Stimulated activated memory B cell treated with anti-CD40 and anti-IgM and Interleukin-4, amounts not matched to agents 10 μg/mL and 1 μg/mL and 100 μg/mL, for 72 hours (primary cell): Measurements from ENCODE around the gene TRA2B.

Experiments used
- ATAC-seq: fragments of 150-1000 bp; cut with Tn5 transposase; 2 replicates; pipeline ENCODE4 v1.10.0; 2021
- H3K27ac Mint-ChIP-seq: one replicate; pipeline ENCODE4 v1.8.0; 2022; ENCODE audit warnings: mild to moderate bottlenecking, mixed read lengths
- H3K27me3 Mint-ChIP-seq: one replicate; pipeline ENCODE4 v1.8.0; 2022; ENCODE audit warnings: mixed read lengths
- H3K36me3 Mint-ChIP-seq: one replicate; pipeline ENCODE4 v1.8.0; 2022; ENCODE audit warnings: mixed read lengths
- H3K4me1 Mint-ChIP-seq: one replicate; pipeline ENCODE4 v1.8.0; 2022; ENCODE audit warnings: mixed read lengths
- H3K4me3 Mint-ChIP-seq: one replicate; pipeline ENCODE4 v1.8.0; 2022; ENCODE audit warnings: mild to moderate bottlenecking, moderate library complexity, mixed read lengths
- H3K9me3 Mint-ChIP-seq: one replicate; pipeline ENCODE4 v1.8.0; 2022; ENCODE audit warnings: mixed read lengths

TRA2B gene

DNA sequence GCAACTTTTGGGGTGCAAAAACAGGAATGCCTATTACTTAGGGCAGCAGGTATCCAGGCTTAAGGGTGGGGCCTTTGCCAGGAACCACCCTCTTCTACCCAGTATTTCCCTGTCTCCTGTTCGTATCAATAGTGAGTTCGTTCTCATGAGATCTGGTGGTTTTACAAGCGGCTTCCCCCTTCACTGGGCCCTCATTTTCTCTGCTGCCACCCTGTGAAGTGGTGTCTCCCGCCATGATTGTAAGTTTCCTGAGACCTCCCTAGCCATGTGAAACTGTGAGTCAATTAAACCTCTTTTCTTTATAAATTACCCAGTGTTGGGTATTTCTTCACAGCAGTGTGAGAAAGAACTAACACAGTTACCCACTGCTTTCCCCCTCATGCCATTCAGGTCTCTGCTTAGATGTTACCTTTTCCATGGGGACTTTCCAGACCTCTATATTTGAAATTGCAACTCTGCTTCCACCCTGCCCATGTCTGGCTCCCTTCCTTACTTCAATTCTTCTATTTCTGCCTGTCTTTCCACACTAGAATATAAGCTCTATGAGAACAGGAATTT is 23.9 kb upstream of the TRA2B start:
- Mint-ChIP-seq H3K27ac (no peak overlapping the region), H3K36me3 (peaks cover 19% of the 10 kb centered on the region), H3K4me3 (no peak overlapping the region), H3K4me1 (no peaks in the 10 kb centered on the region), H3K9me3 (peaks cover 9% of the 10 kb centered on the region), H3K27me3 (peaks cover 29% of the 10 kb centered on the region)
- no peak for ATAC-seq

DNA sequence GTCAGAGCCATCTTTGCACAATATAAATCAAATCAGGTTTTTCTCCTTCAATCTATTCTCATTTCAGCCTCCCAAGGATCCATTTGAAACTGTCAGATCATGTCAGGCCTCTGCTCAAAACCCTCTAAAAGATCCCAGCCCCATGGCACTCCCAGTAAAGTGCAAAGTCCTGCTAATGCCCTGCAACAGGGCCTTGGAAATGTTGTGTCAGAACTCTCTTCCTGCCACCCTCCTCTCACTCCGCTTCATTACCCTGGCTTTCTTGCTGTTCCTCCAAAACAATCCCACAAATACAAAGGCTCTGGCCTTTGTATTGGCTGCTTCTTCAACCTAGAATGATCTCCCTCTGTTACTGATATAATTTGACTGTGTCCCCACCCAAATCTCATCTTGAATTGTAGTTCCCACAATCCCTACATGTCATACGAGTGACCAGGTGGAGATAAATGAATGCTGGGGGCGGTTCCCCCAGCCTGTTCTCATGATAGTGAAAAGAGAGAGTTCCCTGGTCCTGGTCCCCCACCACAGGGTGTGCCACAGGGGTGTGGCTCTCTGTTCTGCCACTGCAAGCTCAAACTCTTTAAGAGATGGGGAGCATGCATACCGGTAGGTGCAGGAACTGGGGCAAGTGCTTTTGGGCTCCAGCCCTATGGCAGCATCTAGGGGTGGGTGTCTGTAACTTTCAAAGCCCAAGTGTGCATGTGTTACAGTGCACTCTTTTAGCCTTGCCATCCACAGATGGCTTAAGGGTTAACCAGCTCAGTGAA is 22.9 kb upstream of the TRA2B start:
- Mint-ChIP-seq H3K27ac (no peak overlapping the region), H3K4me1 (no peaks in the 10 kb centered on the region), H3K36me3 (peaks cover 10% of the 10 kb centered on the region), H3K9me3 (peaks cover 5% of the 10 kb centered on the region), H3K4me3 (no peak overlapping the region), H3K27me3 (peaks cover 30% of the 10 kb centered on the region)
- no peak for ATAC-seq

GRCh38 chr3:185959609-185960521 is 22.1 kb upstream of the TRA2B start:
- H3K4me3 Mint-ChIP-seq: no peak overlapping the region
- no peak for ATAC-seq
- H3K27ac Mint-ChIP-seq: no peak overlapping the region
- H3K27me3 Mint-ChIP-seq: peaks cover 32% of the 10 kb centered on the region
- no peaks in the 10 kb centered on the region for H3K4me1 Mint-ChIP-seq
- H3K36me3 Mint-ChIP-seq: peaks cover 5% of the 10 kb centered on the region
- H3K9me3 Mint-ChIP-seq: peaks cover 3% of the 10 kb centered on the region

DNA sequence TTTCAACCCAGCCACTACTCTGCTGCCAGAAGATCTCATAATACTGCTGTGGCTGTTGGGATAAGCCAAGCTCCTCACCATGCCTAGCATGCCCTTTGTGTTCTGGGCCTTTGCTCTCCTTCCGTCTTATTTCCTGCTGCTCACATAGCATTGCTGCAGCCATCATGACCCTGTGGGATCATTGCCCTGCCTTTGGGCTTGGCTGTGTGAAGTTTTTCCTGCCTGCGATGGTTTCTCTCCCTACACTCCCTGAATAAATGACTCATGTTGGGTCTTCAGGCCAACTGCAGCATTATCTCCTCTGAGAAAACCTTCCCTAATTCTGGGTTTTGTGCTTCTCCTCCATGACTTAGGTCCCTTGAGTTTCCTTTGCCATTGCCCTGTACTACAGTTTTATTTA is 20.8 kb upstream of the TRA2B start:
- H3K9me3 Mint-ChIP-seq: peaks cover 3% of the 10 kb centered on the region
- H3K27ac Mint-ChIP-seq: no peak overlapping the region
- H3K27me3 Mint-ChIP-seq: peaks cover 33% of the 10 kb centered on the region
- H3K36me3 Mint-ChIP-seq: peaks cover 5% of the 10 kb centered on the region
- no peak for ATAC-seq
- H3K4me1 Mint-ChIP-seq: no peaks in the 10 kb centered on the region
- H3K4me3 Mint-ChIP-seq: no peak overlapping the region

GRCh38 chr3:185956244-185956643 is 18.4 kb upstream of the TRA2B start:
- H3K36me3 Mint-ChIP-seq: peaks cover 5% of the 10 kb centered on the region
- peaks cover 3% of the 10 kb centered on the region for H3K9me3 Mint-ChIP-seq
- H3K4me3 Mint-ChIP-seq: no peak overlapping the region
- H3K27ac Mint-ChIP-seq: no peak overlapping the region
- ATAC-seq: no peak
- peaks cover 56% of the 10 kb centered on the region for H3K27me3 Mint-ChIP-seq
- H3K4me1 Mint-ChIP-seq: peaks cover 8% of the 10 kb centered on the region

DNA sequence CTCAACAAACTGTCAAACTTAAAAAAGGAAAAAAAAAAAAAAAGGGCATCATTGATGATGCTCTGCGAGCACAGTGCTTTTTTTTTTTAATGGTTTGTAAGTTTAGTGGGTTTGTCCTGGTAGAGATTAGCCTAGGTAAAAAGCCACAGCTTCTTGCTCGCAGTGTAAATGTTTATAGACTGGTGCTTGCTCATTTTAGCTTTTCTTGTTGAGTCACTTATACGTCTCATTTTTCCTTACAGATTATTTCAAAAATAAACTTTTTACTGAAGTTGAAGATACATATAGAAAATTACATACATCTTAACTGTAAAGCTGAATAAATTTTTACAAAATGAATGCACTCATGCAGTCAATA is 16.5 kb upstream of the TRA2B start:
- Mint-ChIP-seq H3K36me3 (peaks cover 5% of the 10 kb centered on the region), H3K9me3 (peaks cover 3% of the 10 kb centered on the region)
- no peak for ATAC-seq

DNA sequence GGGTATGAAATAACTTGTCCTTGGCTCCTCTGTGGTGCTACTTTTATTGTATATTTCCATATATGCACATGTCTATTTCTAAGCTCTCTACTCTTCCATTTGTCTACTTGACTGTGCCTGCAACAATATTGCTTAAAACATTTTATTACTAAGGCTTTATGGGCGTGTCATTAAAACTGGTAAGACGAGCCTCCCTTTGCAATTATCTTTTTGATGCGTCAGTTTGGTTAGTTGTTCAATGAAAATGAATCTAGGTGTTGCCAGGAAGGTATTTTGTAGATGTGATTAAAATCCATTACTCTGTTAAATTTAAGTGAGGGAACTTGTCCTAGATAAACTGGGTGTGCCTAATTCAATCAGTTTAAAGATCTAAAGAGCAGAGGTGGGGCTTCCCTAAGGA is 12.9 kb upstream of the TRA2B start:
- H3K27me3 Mint-ChIP-seq: peaks cover 35% of the 10 kb centered on the region
- H3K4me3 Mint-ChIP-seq: no peak overlapping the region
- no peaks in the 10 kb centered on the region for H3K36me3 Mint-ChIP-seq
- H3K9me3 Mint-ChIP-seq: no peaks in the 10 kb centered on the region
- H3K4me1 Mint-ChIP-seq: peaks cover 8% of the 10 kb centered on the region
- no peak for ATAC-seq
- no peak overlapping the region for H3K27ac Mint-ChIP-seq

More for the DNA sequence above, 16.5 kb upstream of the TRA2B start:
- Mint-ChIP-seq H3K4me1 (peaks cover 8% of the 10 kb centered on the region), H3K4me3 (no peak overlapping the region), H3K27me3 (peaks cover 57% of the 10 kb centered on the region), H3K27ac (no peak overlapping the region)

- peaks cover 33% of the 10 kb centered on the region for H3K27me3 Mint-ChIP-seq
- H3K4me3 Mint-ChIP-seq: no peak overlapping the region
- no peaks in the 10 kb centered on the region for H3K36me3 Mint-ChIP-seq
- no peak for ATAC-seq
- no peaks in the 10 kb centered on the region for H3K9me3 Mint-ChIP-seq
- H3K4me1 Mint-ChIP-seq: peaks cover 8% of the 10 kb centered on the region
- H3K27ac Mint-ChIP-seq: no peak overlapping the region
Measured at GRCh38 chr3:185949515-185949914, 11.7 kb upstream of the TRA2B start.

- peaks cover 29% of the 10 kb centered on the region for H3K27me3 Mint-ChIP-seq
Measured at GRCh38 chr3:185948292-185948691, 10.5 kb upstream of the TRA2B start.

DNA sequence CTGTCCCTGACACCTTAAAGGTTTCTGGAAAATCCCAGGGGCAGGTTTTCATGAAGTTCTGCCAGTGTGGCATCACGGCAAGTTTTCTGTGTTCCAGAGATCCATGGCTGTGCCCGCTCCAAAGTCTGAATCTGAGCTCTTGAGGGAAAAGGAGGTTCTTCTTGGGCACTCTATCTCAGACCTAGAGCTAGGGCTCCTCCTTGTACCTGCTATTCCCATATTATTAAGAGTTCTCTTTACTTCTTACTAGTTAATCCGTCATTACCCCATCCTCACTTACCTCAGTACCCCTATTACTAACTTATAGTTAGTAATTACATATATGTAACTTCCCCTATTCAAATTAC is 5.9 kb upstream of the TRA2B start:
- Mint-ChIP-seq H3K4me1 (peaks cover 19% of the 10 kb centered on the region), H3K27ac (peak overlapping the region; percentile 36), H3K4me3 (no peak overlapping the region), H3K27me3 (peaks cover 8% of the 10 kb centered on the region), H3K36me3 (no peaks in the 10 kb centered on the region), H3K9me3 (no peaks in the 10 kb centered on the region)
- no peak for ATAC-seq

More at GRCh38 chr3:185948292-185948691, 10.5 kb upstream of the TRA2B start:
- Mint-ChIP-seq H3K4me1 (peaks cover 15% of the 10 kb centered on the region), H3K9me3 (no peaks in the 10 kb centered on the region), H3K36me3 (no peaks in the 10 kb centered on the region), H3K4me3 (no peak overlapping the region), H3K27ac (no peak overlapping the region)
- no peak for ATAC-seq

DNA sequence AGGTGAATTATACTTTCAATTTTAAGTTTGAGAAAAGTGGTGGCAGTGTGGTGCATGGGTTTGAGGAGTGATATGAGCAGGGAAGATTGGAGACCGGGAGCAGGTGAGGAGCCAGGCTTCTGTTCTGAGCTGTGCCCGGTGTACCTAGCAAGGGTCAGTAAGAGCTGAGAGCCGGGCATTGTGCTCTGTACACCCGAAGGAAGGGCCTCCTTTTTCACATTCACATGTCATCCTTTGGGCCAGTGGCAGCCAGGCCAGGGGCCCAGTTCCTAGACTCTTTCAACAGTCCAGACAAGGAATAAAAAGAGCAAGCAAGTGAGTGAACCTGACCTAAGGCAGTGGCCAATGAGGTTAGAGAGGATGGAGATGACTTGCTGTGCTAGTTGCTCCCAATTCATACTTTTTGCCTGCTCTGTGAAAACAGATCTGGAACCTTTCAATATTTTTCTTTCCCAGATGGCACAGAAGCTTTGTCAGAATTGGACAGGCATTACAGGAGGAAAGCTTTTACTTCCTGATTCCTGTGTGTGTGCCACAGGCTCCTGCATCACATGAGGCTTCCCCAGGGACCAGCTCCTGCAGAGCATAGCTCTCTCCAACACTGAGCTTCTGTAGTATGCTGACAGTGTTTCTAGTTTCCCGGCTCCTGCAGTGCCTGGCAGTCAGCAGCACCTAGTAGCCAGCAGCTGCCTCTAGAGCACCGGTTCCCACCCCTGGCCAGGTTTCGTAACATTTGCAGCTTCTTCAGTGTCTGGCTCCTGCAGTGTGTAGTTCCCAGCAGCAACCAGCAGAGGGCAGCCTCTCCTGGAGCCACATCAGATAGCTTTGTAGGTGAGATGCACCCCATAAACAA is 5.3 kb upstream of the TRA2B start:
- peak overlapping the region; percentile 38 for H3K4me3 Mint-ChIP-seq
- peak overlapping the region; percentile 36 for H3K27ac Mint-ChIP-seq
- peak; percentile 94 for ATAC-seq
- H3K9me3 Mint-ChIP-seq: no peaks in the 10 kb centered on the region
- peaks cover 19% of the 10 kb centered on the region for H3K4me1 Mint-ChIP-seq
- peaks cover 8% of the 10 kb centered on the region for H3K27me3 Mint-ChIP-seq
- H3K36me3 Mint-ChIP-seq: no peaks in the 10 kb centered on the region

DNA sequence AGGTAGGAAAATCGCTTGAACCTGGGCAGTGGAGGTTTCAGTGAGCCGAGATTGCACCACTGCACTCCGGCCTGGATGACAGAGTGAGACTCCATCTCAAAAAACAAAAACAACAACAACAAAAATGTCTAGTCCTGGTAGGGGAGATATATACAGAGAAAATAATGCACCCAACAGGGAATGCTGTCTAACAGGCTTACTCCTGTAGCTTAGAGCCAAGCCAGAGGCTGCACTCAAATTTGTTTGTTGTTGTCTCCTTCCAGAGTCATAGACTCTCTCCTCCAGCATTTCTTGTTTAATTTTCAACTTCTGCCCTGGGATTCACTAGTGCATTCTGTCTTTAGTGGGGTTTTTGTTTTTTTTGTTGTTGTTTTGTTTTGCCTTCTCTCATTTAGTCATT is 4.6 kb upstream of the TRA2B start:
- Mint-ChIP-seq H3K9me3 (no peaks in the 10 kb centered on the region), H3K36me3 (peaks cover 6% of the 10 kb centered on the region), H3K4me3 (no peak overlapping the region), H3K27ac (peak overlapping the region; percentile 36), H3K4me1 (peaks cover 19% of the 10 kb centered on the region), H3K27me3 (peaks cover 8% of the 10 kb centered on the region)
- ATAC-seq: no peak

DNA sequence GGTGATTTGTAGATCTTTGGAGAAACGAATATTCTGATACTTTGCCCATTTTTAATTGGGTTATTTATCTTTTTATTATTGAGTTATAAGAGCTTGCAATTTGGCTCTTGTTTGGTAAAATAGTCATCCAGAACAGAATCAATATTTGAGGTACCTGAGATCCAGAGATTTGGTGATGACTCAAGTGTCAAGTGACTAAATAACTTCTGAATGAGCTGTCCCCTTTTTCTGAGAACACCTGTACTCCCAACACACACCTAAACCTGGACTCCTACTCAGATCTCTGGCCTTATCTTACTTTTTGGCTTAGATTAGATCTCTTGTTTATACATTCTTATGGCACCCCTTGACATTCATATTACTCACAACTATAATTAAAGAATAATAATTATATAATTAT is 3.1 kb upstream of the TRA2B start:
- H3K4me1 Mint-ChIP-seq: peaks cover 19% of the 10 kb centered on the region
- no peaks in the 10 kb centered on the region for H3K9me3 Mint-ChIP-seq
- no peaks in the 10 kb centered on the region for H3K27me3 Mint-ChIP-seq
- no peak for ATAC-seq
- H3K27ac Mint-ChIP-seq: no peak overlapping the region
- peaks cover 19% of the 10 kb centered on the region for H3K36me3 Mint-ChIP-seq
- no peak overlapping the region for H3K4me3 Mint-ChIP-seq

DNA sequence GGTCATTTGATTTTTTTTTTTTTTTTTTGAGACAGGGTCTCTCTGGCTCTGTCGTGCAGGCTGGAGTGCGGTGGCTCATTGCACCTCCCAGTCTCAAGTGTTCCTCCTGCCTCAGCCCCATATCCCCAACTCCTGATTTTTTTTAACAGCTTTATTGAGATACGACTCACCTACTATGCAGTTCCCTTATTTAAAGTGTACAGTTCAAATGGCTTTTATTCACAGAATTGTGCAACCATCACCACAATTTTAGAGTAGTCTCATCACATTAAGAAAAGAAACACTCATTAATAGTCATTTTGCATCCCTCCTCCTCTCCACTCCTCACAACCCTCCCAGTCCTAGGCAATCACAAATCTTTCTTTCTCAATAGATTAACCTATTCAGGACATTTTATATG is 1.9 kb upstream of the TRA2B start:
- Mint-ChIP-seq H3K4me1 (peaks cover 31% of the 10 kb centered on the region), H3K36me3 (peaks cover 26% of the 10 kb centered on the region), H3K4me3 (no peak overlapping the region), H3K27me3 (no peaks in the 10 kb centered on the region), H3K27ac (no peak overlapping the region), H3K9me3 (no peaks in the 10 kb centered on the region)
- ATAC-seq: no peak
